Vagina (tissue), 2 donors: ENCODE data around the gene DERL3.

ENCODE experiments used
- POLR2A ChIP-seq, 2 donors: fragments of 450-650 bp; IDR thresholded peaks; one replicate each; pipeline ENCODE4 v1.6.1; 2017; ENCODE audit warnings: antibody characterized with exemption in 2 of 2, mild to moderate bottlenecking in 2 of 2, moderate library complexity in 2 of 2
- POLR2AphosphoS5 ChIP-seq, 2 donors: sonication (generic); formaldehyde crosslinking; IDR thresholded peaks; one replicate each; pipeline ENCODE4 v1.9.0; 2017; ENCODE audit warnings: antibody characterized with exemption in 2 of 2, mild to moderate bottlenecking in 2 of 2, low read depth in 1 of 2; ENCODE audit not compliant: insufficient read depth in 1 of 2
- TF ChIP-seq, protein P1 (sequence below), 3 experiments: fragments of 450-650 bp in 2 of 3; fragments of 200-600 bp in 1 of 3; sonication (generic) in 1 of 3; IDR thresholded peaks; one replicate each; pipeline ENCODE4 v1.5.1; 2017 to 2019; ENCODE audit warnings: antibody characterized with exemption in 3 of 3, mild to moderate bottlenecking in 2 of 3, moderate library complexity in 2 of 3

DNA sequence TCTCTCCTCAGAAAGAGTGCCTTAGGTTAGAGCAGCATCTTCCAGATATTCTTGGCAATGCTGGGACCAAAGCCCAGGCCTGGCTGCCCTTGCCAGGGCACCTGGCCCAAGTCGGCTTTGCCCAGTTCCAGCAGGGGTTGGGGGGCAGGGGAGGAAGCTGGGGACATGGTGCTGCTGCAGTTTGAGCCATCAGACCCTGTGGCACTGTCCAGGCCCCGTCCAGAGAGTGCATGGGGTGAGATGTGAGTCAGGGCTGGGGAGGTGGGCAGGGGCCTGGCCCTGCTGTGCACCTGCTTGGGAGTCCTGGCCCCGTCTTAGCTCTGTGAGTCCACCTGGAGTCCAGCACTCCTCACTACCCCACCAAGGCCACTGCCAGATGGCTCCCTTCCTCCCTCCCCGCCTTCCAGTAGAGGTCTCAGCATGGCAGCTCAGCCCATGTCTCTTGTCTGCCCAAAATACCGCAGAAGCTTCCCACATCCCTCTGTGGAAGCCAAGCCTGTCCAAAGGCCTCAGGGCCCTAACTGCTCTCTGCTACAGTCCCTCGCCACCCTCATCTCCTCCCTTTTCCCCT, 16.6 kb downstream of the DERL3 start:
- TF ChIP-seq, protein P1, sequence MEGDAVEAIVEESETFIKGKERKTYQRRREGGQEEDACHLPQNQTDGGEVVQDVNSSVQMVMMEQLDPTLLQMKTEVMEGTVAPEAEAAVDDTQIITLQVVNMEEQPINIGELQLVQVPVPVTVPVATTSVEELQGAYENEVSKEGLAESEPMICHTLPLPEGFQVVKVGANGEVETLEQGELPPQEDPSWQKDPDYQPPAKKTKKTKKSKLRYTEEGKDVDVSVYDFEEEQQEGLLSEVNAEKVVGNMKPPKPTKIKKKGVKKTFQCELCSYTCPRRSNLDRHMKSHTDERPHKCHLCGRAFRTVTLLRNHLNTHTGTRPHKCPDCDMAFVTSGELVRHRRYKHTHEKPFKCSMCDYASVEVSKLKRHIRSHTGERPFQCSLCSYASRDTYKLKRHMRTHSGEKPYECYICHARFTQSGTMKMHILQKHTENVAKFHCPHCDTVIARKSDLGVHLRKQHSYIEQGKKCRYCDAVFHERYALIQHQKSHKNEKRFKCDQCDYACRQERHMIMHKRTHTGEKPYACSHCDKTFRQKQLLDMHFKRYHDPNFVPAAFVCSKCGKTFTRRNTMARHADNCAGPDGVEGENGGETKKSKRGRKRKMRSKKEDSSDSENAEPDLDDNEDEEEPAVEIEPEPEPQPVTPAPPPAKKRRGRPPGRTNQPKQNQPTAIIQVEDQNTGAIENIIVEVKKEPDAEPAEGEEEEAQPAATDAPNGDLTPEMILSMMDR (IDR thresholded peaks at IDR 0.05) = no peak
- TF ChIP-seq POLR2A (IDR thresholded peaks at IDR 0.05) (no peak), POLR2AphosphoS5 (IDR thresholded peaks at IDR 0.05; ENCODE audit: insufficient read depth in 1 of 2, low read depth in 1 of 2) (no peak)
